K562 (cell line): ENCODE results near the gene RABGAP1L.

ENCODE experiments used
- JUN ChIP-seq, 2 experiments: sonication (generic) in 1 of 2; formaldehyde crosslinking in 1 of 2; IDR thresholded peaks; 2 replicates each; pipeline versions ENCODE4 v1.6.1 to v1.8.0; 2012 to 2022; ENCODE audit warnings: borderline replicate concordance in 2 of 2, mild to moderate bottlenecking in 2 of 2, improper control_type of control experiment in 1 of 2, low read depth in 1 of 2, low read length in 1 of 2, missing genetic modification reagents in 1 of 2
- RCOR1 ChIP-seq, 2 experiments: IDR thresholded peaks; 2 replicates each; pipeline ENCODE4 v1.6.1; 2012; ENCODE audit warnings: low read depth in 2 of 2, low read length in 2 of 2, borderline replicate concordance in 1 of 2, improper control_type of control experiment in 1 of 2
- TEAD1 ChIP-seq, 2 experiments: fragments of 450-650 bp in 1 of 2; sonication (generic) in 1 of 2; formaldehyde crosslinking; IDR thresholded peaks; 2 replicates each; pipeline versions ENCODE4 v1.4.0 to v1.8.0; 2020 to 2022; ENCODE audit warnings: mild to moderate bottlenecking in 2 of 2, missing genetic modification reagents in 1 of 2
- YY1 ChIP-seq, 3 experiments: IDR thresholded peaks; 2 replicates each; pipeline ENCODE4 v1.6.1; 2011; ENCODE audit warnings: low read length in 2 of 3, mild to moderate bottlenecking in 2 of 3, moderate library complexity in 2 of 3, borderline replicate concordance in 1 of 3, control low read depth in 1 of 3, low read depth in 1 of 3; ENCODE audit not compliant: insufficient read depth in 3 of 3, insufficient replicate concordance in 2 of 3, control insufficient read depth in 1 of 3, insufficient read length in 1 of 3; ENCODE audit errors: extremely low read depth in 1 of 3

GRCh38 chr1:174165471-174166137 lies 6.3 kb downstream of the RABGAP1L start:
- TF ChIP-seq TEAD1 (CRISPR knock-in tag; IDR thresholded peaks at IDR 0.05) = no peak
- TF ChIP-seq YY1 (IDR thresholded peaks at IDR 0.05; ENCODE audit: borderline replicate concordance in 1 of 3, control insufficient read depth in 1 of 3, extremely low read depth in 1 of 3, insufficient read depth in 3 of 3, insufficient read length in 1 of 3, insufficient replicate concordance in 2 of 3, low read depth in 1 of 3, low read length in 2 of 3) = no peak
- TF ChIP-seq RCOR1 (IDR thresholded peaks at IDR 0.05; ENCODE audit: borderline replicate concordance in 1 of 2, low read depth in 2 of 2, low read length in 2 of 2) = no peak
- TF ChIP-seq JUN (IDR thresholded peaks at IDR 0.05; ENCODE audit: borderline replicate concordance, low read depth, low read length) = no peak
- no peak for TF ChIP-seq JUN (CRISPR knock-in tag; IDR thresholded peaks at IDR 0.05; ENCODE audit: borderline replicate concordance)
